ENCODE measurements around the gene BAD.

BAD gene

DNA sequence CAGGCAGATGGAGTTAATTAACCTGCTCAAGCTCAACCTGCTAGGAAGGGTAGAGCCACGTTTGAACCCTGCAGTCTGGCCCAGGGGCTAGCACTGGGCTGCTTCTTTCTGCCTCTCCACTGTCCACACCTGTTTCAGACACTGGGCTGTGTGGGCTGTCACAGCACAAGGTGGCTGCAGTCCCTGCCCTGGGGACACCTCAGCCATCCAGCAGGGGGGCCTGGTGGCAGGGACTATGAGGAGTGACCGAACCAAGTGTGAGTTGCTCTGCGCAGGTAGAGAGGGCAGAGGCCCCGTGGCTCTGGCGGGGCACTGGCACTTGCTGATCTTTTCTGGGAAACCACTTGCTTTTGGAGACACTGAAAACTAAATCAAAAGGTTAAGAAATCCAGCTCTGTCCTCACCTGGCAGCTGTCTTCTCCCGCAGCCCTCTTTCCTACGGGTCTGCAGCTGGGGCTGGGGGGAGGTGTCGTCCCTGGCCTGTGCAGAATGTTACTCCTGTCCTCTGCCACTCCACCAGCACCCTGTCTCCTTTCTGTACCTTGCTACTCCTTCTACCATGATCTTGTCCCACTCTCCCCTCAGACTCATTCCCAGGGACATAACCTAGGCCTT lies 5.8 kb downstream of the BAD start:
- H3K27ac Mint-ChIP-seq = no peak overlapping the region
- peaks cover 3% of the 10 kb centered on the region for H3K36me3 Mint-ChIP-seq
- peaks cover 4% of the 10 kb centered on the region for H3K4me1 Mint-ChIP-seq (ENCODE audit: low read depth)
- no peaks in the 10 kb centered on the region for H3K9me3 Mint-ChIP-seq (ENCODE audit: low read depth)
- no peak overlapping the region for H3K4me3 Mint-ChIP-seq
- H3K27me3 Mint-ChIP-seq = no peaks in the 10 kb centered on the region

DNA sequence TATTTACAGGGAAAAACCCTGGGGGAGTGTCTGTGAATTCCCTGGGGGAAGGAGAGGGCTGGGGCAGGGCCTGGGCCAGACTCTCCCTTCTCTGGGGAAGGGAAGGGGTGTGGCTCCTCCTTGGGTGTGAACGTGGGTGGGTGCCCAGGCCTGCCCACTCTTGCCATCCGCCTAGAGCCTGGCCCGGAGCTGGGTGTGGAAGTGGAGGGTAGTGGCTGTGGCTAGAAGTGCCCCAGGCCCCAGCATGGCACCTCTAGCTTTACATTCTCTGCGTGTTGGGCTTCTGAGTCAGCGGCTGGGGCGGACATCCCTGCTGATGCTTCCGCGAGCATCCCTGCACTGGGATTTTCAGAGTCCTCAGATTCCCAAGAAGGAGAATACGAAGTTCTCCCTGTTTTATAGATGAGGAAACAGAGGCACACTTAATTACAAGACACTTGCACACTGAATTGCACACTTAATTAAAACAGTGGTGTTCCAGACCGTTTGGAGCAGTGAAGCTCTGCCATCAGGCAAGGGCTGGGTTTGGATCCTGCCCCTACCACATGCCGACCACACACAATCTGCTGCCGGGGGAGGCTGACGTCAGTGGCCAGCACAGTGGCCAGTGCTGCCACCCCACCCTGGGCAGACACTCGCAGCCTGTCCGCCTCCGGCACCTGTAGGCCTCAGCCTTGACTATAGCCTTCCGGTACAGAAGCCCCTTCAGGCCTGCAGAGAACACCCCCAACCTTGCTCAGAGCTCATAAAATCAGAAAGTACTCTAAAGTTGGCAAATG lies 7.6 kb downstream of the BAD start:
- Mint-ChIP-seq H3K4me3 (no peak overlapping the region), H3K4me1 (ENCODE audit: low read depth) (peaks cover 3% of the 10 kb centered on the region), H3K27ac (no peak overlapping the region), H3K27me3 (no peaks in the 10 kb centered on the region), H3K9me3 (ENCODE audit: low read depth) (no peaks in the 10 kb centered on the region), H3K36me3 (peaks cover 3% of the 10 kb centered on the region)

GRCh38 chr11:64275841-64276240 lies 8.6 kb downstream of the BAD start:
- peaks cover 3% of the 10 kb centered on the region for H3K4me1 Mint-ChIP-seq (ENCODE audit: low read depth)
- H3K27me3 Mint-ChIP-seq = no peaks in the 10 kb centered on the region
- H3K36me3 Mint-ChIP-seq = peaks cover 3% of the 10 kb centered on the region
- H3K4me3 Mint-ChIP-seq = no peak overlapping the region
- no peak overlapping the region for H3K27ac Mint-ChIP-seq
- H3K9me3 Mint-ChIP-seq (ENCODE audit: low read depth) = no peaks in the 10 kb centered on the region

GRCh38 chr11:64275031-64275800 lies 9.2 kb downstream of the BAD start:
- H3K9me3 Mint-ChIP-seq (ENCODE audit: low read depth) = no peaks in the 10 kb centered on the region
- no peak overlapping the region for H3K27ac Mint-ChIP-seq
- H3K27me3 Mint-ChIP-seq = no peaks in the 10 kb centered on the region
- H3K36me3 Mint-ChIP-seq = peaks cover 3% of the 10 kb centered on the region
- H3K4me3 Mint-ChIP-seq = no peak overlapping the region
- H3K4me1 Mint-ChIP-seq (ENCODE audit: low read depth) = peaks cover 3% of the 10 kb centered on the region

- peaks cover 2% of the 10 kb centered on the region for H3K36me3 Mint-ChIP-seq
Measured at GRCh38 chr11:64269540-64270220, 14.8 kb downstream of the BAD start.

GRCh38 chr11:64268893-64269539 lies 15.4 kb downstream of the BAD start:
- peak overlapping the region; percentile 96 for H3K27ac Mint-ChIP-seq
- peaks cover 17% of the 10 kb centered on the region for H3K4me1 Mint-ChIP-seq (ENCODE audit: low read depth)
- H3K4me3 Mint-ChIP-seq = peak overlapping the region; percentile 98
- no peaks in the 10 kb centered on the region for H3K27me3 Mint-ChIP-seq
- no peaks in the 10 kb centered on the region for H3K9me3 Mint-ChIP-seq (ENCODE audit: low read depth)
- peaks cover 2% of the 10 kb centered on the region for H3K36me3 Mint-ChIP-seq

More at GRCh38 chr11:64269540-64270220, 14.8 kb downstream of the BAD start:
- Mint-ChIP-seq H3K27ac (peak overlapping the region; percentile 96), H3K27me3 (no peaks in the 10 kb centered on the region), H3K4me3 (peak overlapping the region; percentile 98), H3K4me1 (ENCODE audit: low read depth) (peaks cover 17% of the 10 kb centered on the region), H3K9me3 (ENCODE audit: low read depth) (no peaks in the 10 kb centered on the region)

DNA sequence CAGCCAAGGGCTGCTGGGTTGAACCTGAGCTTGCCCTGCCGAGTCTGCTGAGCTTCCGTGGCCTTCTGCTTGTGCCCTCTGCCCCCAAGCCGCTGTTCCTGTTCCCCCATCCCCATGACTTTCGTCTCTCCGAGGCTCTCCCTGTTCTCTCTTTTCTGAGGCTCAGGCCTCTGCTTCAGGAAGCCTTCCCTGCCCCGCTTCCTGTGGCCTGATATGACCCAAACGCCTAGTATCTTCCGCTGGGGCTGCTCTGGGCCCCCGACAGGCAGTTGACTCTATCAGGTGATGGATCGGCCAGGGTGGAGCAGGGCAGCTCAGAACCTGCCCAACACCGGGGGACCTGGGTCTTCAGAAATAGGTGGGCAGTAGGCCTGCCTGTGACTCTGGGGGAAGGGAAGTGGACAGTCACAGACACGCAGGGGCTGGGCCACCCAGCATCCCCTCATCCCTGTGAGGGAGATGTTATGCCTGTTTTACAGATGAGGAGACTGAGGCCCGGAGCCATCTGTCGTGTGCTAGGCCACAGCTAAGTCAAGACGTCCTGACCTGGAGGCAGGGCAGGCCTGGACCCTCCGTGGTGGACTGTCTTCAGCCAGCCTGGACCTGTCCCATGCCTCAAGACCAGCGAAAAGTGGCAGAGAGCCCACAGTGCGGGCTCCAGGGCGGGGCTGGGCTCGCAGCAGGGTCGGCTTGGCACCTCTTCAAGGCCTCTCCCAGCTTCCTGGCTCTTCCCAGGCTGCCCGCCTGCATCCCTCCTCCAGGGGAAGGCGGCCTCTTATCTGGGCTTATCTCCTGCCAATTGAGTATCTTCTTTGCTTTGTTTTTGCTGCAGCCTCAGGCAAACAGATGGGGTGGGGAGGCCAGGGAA lies 16.2 kb downstream of the BAD start:
- H3K4me1 Mint-ChIP-seq (ENCODE audit: low read depth) = peaks cover 17% of the 10 kb centered on the region
- H3K4me3 Mint-ChIP-seq = peak overlapping the region; percentile 98
- H3K9me3 Mint-ChIP-seq (ENCODE audit: low read depth) = no peaks in the 10 kb centered on the region
- no peaks in the 10 kb centered on the region for H3K27me3 Mint-ChIP-seq
- peak overlapping the region; percentile 96 for H3K27ac Mint-ChIP-seq
- peaks cover 2% of the 10 kb centered on the region for H3K36me3 Mint-ChIP-seq

GRCh38 chr11:64267207-64267945 lies 17.1 kb downstream of the BAD start:
- peaks cover 2% of the 10 kb centered on the region for H3K36me3 Mint-ChIP-seq
- H3K9me3 Mint-ChIP-seq (ENCODE audit: low read depth) = no peaks in the 10 kb centered on the region
- no peak overlapping the region for H3K4me3 Mint-ChIP-seq
- H3K27me3 Mint-ChIP-seq = no peaks in the 10 kb centered on the region
- no peak overlapping the region for H3K27ac Mint-ChIP-seq
- peaks cover 17% of the 10 kb centered on the region for H3K4me1 Mint-ChIP-seq (ENCODE audit: low read depth)

DNA sequence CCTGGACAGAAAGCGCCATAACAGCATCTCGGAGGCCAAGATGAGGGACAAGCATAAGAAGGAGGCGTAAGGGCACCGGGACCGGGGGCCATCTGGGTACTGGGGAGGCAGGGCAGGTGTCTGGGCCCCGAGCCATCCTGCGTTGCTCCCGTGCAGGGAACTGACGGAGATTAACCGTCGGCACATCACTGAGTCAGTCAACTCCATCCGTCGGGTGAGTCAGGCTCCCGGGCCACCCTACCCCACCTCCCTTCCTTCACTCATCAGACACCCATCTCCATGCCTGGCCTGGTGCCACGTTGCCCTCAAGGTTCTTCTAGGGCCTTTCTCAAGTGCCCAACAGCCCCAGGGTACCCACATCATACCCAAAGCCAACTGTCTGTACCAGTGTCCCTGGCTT lies 18.1 kb downstream of the BAD start:
- H3K36me3 Mint-ChIP-seq = peaks cover 2% of the 10 kb centered on the region
- no peak overlapping the region for H3K4me3 Mint-ChIP-seq
- no peak overlapping the region for H3K27ac Mint-ChIP-seq
- H3K9me3 Mint-ChIP-seq (ENCODE audit: low read depth) = no peaks in the 10 kb centered on the region
- peaks cover 14% of the 10 kb centered on the region for H3K4me1 Mint-ChIP-seq (ENCODE audit: low read depth)
- H3K27me3 Mint-ChIP-seq = no peaks in the 10 kb centered on the region

DNA sequence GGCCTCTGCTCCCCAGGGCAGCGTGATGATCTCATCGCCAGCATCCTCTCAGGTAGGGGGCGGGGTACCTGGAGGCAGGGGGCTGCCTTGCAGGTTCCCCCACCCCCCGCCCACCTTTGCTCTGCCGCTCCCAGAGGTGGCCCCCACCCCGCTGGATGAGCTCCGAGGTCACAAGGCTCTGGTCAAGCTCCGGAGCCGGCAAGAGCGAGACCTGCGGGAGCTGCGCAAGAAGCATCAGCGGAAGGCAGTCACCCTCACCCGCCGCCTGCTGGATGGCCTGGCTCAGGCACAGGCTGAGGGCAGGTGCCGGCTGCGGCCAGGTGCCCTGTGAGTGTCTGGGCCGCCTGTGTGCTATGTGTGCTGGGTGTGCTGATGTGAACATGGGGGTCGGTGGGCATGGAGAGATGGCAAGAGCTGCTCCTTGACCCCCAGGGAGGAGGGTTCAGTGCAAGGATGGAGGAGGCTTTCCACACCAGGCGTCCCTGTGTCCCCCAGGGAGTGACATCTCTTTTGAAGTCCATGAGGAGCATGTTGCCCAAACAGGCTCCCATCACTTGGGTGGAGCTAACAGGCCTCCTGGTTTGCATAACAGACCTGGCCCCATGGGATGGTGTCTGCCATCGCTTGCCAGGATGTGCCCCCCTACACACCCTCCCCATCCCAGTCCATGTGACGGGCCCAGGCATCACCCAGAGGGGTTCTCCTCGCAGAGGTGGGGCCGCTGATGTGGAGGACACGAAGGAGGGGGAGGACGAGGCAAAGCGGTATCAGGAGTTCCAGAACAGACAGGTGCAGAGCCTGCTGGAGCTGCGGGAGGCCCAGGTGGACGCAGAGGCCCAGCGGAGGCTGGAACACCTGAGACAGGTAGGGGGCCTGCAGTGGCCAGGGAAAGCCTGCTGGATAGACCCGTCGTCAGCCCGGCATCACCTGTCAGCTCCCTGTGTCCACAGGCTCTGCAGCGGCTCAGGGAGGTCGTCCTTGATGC lies 19.0 kb downstream of the BAD start:
- Mint-ChIP-seq H3K4me1 (ENCODE audit: low read depth) (peaks cover 14% of the 10 kb centered on the region), H3K4me3 (no peak overlapping the region), H3K36me3 (peaks cover 2% of the 10 kb centered on the region), H3K27me3 (no peaks in the 10 kb centered on the region), H3K9me3 (ENCODE audit: low read depth) (no peaks in the 10 kb centered on the region), H3K27ac (no peak overlapping the region)

- H3K27me3 Mint-ChIP-seq = no peaks in the 10 kb centered on the region
- H3K36me3 Mint-ChIP-seq = peaks cover 5% of the 10 kb centered on the region
- no peaks in the 10 kb centered on the region for H3K9me3 Mint-ChIP-seq (ENCODE audit: low read depth)
- H3K4me1 Mint-ChIP-seq (ENCODE audit: low read depth) = peaks cover 22% of the 10 kb centered on the region
- no peak overlapping the region for H3K4me3 Mint-ChIP-seq
- H3K27ac Mint-ChIP-seq = no peak overlapping the region
Measured at GRCh38 chr11:64264371-64264852, 20.1 kb downstream of the BAD start.

DNA sequence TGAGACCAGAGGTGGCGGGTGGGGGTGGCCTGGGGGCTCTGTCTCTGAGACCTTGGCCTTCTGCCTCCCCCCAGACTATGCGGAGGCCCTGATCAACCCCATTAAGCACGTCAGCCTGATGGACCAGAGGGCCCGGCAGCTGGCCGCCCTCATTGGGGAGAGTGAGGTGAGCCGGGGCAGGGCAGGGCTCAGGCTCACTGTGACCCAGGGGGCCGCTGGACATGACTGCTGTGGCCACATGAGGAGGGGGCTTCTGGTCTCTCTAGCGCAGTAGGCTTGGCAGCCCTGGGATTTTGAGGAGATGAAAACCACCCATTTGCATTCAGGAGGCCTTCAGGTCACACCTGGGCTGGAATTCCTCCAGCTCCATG lies 20.5 kb downstream of the BAD start:
- Mint-ChIP-seq H3K4me3 (no peak overlapping the region), H3K36me3 (peaks cover 6% of the 10 kb centered on the region), H3K27ac (no peak overlapping the region), H3K4me1 (ENCODE audit: low read depth) (peaks cover 19% of the 10 kb centered on the region), H3K27me3 (no peaks in the 10 kb centered on the region), H3K9me3 (ENCODE audit: low read depth) (no peaks in the 10 kb centered on the region)
